ENCODE data around the gene BRMS1L. TPM values are rescaled to one million over a fixed set of nuclear protein-coding genes. Genes with fewer than 3 reads are reported as not detected.

Gene BRMS1L
- total RNA-seq, 1 donor from 2014 or later: 15.9 TPM

- no peaks in the 10 kb centered on the region for H3K27me3 Mint-ChIP-seq (ENCODE audit: unreplicated experiment)
Measured at GRCh38 chr14:35895256-35895655, 69.1 kb downstream of the BRMS1L start.

GRCh38 chr14:35897616-35898111 is 71.5 kb downstream of the BRMS1L start:
- peaks cover 7% of the 10 kb centered on the region for H3K4me1 Mint-ChIP-seq (ENCODE audit: low read depth, unreplicated experiment)
- H3K9me3 Mint-ChIP-seq (ENCODE audit: unreplicated experiment): peaks cover 8% of the 10 kb centered on the region
- peaks cover 26% of the 10 kb centered on the region for H3K36me3 Mint-ChIP-seq (ENCODE audit: unreplicated experiment)
- peak; percentile 51 for DNase-seq
- TF ChIP-seq, protein P1, sequence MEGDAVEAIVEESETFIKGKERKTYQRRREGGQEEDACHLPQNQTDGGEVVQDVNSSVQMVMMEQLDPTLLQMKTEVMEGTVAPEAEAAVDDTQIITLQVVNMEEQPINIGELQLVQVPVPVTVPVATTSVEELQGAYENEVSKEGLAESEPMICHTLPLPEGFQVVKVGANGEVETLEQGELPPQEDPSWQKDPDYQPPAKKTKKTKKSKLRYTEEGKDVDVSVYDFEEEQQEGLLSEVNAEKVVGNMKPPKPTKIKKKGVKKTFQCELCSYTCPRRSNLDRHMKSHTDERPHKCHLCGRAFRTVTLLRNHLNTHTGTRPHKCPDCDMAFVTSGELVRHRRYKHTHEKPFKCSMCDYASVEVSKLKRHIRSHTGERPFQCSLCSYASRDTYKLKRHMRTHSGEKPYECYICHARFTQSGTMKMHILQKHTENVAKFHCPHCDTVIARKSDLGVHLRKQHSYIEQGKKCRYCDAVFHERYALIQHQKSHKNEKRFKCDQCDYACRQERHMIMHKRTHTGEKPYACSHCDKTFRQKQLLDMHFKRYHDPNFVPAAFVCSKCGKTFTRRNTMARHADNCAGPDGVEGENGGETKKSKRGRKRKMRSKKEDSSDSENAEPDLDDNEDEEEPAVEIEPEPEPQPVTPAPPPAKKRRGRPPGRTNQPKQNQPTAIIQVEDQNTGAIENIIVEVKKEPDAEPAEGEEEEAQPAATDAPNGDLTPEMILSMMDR (IDR thresholded peaks at IDR 0.05; ENCODE audit: partially characterized antibody, unreplicated experiment): no peak
- H3K27me3 Mint-ChIP-seq (ENCODE audit: unreplicated experiment): no peaks in the 10 kb centered on the region
- H3K27ac Mint-ChIP-seq (ENCODE audit: unreplicated experiment): peak overlapping the region; percentile 86
- no peak overlapping the region for H3K4me3 Mint-ChIP-seq (ENCODE audit: unreplicated experiment)

More at GRCh38 chr14:35895256-35895655, 69.1 kb downstream of the BRMS1L start:
- peaks cover 7% of the 10 kb centered on the region for H3K4me1 Mint-ChIP-seq (ENCODE audit: low read depth, unreplicated experiment)
- peaks cover 26% of the 10 kb centered on the region for H3K36me3 Mint-ChIP-seq (ENCODE audit: unreplicated experiment)
- no peak for DNase-seq
- H3K9me3 Mint-ChIP-seq (ENCODE audit: unreplicated experiment): peaks cover 8% of the 10 kb centered on the region
- no peak overlapping the region for H3K4me3 Mint-ChIP-seq (ENCODE audit: unreplicated experiment)
- H3K27ac Mint-ChIP-seq (ENCODE audit: unreplicated experiment): no peak overlapping the region
- TF ChIP-seq, protein P1 (IDR thresholded peaks at IDR 0.05; ENCODE audit: partially characterized antibody, unreplicated experiment): no peak

DNA sequence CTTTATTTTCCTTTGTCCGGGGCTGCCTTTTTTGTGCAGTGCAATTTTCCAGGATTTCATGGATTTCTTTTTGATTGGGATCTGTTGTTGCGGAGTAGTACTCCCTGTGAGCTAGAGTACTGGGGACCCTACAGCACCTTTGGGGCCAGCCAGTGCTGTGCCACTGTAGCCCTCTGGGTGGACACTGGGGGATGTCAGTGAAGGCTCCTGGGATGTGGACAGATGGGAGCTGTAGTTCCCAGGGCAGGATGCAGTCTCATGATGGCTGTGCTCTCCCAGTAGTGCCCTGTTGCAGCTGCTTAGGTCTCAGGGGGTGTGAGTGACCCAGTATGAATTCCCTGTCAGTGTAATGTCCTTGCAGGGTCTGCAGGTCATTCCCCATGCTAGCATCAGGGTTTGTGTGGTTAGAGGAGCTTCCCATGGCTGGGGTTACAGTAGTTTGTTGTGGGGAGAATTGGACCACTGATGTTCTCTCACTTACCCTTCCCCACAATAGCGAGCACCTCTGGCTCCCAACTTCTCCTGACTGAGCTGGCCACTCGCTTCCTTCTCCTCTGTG is 72.2 kb downstream of the BRMS1L start:
- TF ChIP-seq, protein P1 (IDR thresholded peaks at IDR 0.05; ENCODE audit: partially characterized antibody, unreplicated experiment): no peak
- no peaks in the 10 kb centered on the region for H3K27me3 Mint-ChIP-seq (ENCODE audit: unreplicated experiment)
- H3K27ac Mint-ChIP-seq (ENCODE audit: unreplicated experiment): peak overlapping the region; percentile 86
- peaks cover 8% of the 10 kb centered on the region for H3K9me3 Mint-ChIP-seq (ENCODE audit: unreplicated experiment)
- H3K36me3 Mint-ChIP-seq (ENCODE audit: unreplicated experiment): peaks cover 26% of the 10 kb centered on the region
- peaks cover 7% of the 10 kb centered on the region for H3K4me1 Mint-ChIP-seq (ENCODE audit: low read depth, unreplicated experiment)
- peak; percentile 29 for DNase-seq
- peak overlapping the region; percentile 47 for H3K4me3 Mint-ChIP-seq (ENCODE audit: unreplicated experiment)

DNA sequence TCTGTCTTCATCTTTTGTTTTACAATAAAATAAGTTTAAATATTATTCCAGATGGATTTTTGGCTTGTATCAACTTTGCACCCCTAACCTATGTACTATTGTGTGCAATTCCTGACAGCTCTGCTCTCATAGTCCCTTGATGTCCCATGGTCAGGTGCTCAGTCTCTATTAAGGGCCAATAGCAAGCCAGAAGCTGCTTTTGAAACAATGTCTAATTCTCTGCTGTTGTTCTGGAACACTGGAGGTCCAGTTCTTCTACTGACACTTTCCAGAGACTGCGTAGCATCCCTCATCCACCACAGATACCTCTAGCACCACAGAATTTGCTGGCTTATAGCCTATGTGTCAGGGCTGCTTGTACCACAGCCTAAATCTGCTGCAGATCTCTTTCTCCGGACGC is 74.6 kb downstream of the BRMS1L start:
- H3K4me1 Mint-ChIP-seq (ENCODE audit: low read depth, unreplicated experiment): peaks cover 7% of the 10 kb centered on the region
- TF ChIP-seq, protein P1 (IDR thresholded peaks at IDR 0.05; ENCODE audit: partially characterized antibody, unreplicated experiment): no peak
- peaks cover 16% of the 10 kb centered on the region for H3K36me3 Mint-ChIP-seq (ENCODE audit: unreplicated experiment)
- no peak overlapping the region for H3K4me3 Mint-ChIP-seq (ENCODE audit: unreplicated experiment)
- no peaks in the 10 kb centered on the region for H3K27me3 Mint-ChIP-seq (ENCODE audit: unreplicated experiment)
- H3K27ac Mint-ChIP-seq (ENCODE audit: unreplicated experiment): no peak overlapping the region
- H3K9me3 Mint-ChIP-seq (ENCODE audit: unreplicated experiment): peaks cover 8% of the 10 kb centered on the region
- no peak for DNase-seq

GRCh38 chr14:35909665-35910064 is 83.5 kb downstream of the BRMS1L start:
- H3K4me3 Mint-ChIP-seq (ENCODE audit: unreplicated experiment): no peak overlapping the region
- no peak for DNase-seq
- TF ChIP-seq, protein P1 (IDR thresholded peaks at IDR 0.05; ENCODE audit: partially characterized antibody, unreplicated experiment): no peak
- no peaks in the 10 kb centered on the region for H3K9me3 Mint-ChIP-seq (ENCODE audit: unreplicated experiment)
- no peak overlapping the region for H3K27ac Mint-ChIP-seq (ENCODE audit: unreplicated experiment)
- no peaks in the 10 kb centered on the region for H3K36me3 Mint-ChIP-seq (ENCODE audit: unreplicated experiment)
- no peaks in the 10 kb centered on the region for H3K27me3 Mint-ChIP-seq (ENCODE audit: unreplicated experiment)
- H3K4me1 Mint-ChIP-seq (ENCODE audit: low read depth, unreplicated experiment): no peaks in the 10 kb centered on the region
